Suppressor macrophage treated with lipopolysaccharide for 4 hours (primary cell): ENCODE results near the gene KCNK13.
A peak's percentile ranks its signal among the peaks of the same experiment; 100 is the strongest.

Experiments used
- DNase-seq: peaks from one replicate; pipeline ENCODE4 v3.0.0-alpha.2; 2020

Gene KCNK13

GRCh38 chr14:90137807-90138206 is 76.0 kb downstream of the KCNK13 start:
- DNase-seq, result no peak

GRCh38 chr14:90139199-90139598 is 77.4 kb downstream of the KCNK13 start:
- DNase-seq, result no peak

- DNase-seq, result no peak
Measured at GRCh38 chr14:90140298-90140955, 78.6 kb downstream of the KCNK13 start.

GRCh38 chr14:90140956-90141316 is 79.1 kb downstream of the KCNK13 start:
- DNase-seq, result peak; percentile 8

GRCh38 chr14:90153429-90153828 is 91.6 kb downstream of the KCNK13 start:
- DNase-seq, result no peak

- DNase-seq, result no peak
Measured at GRCh38 chr14:90154110-90154509, 92.3 kb downstream of the KCNK13 start.

- DNase-seq, result no peak
Measured at GRCh38 chr14:90159146-90159545, 97.4 kb downstream of the KCNK13 start.

- no peak for DNase-seq
Measured at GRCh38 chr14:90159688-90160087, 97.9 kb downstream of the KCNK13 start.

GRCh38 chr14:90161129-90161528 is 99.3 kb downstream of the KCNK13 start:
- no peak for DNase-seq

- no peak for DNase-seq
Measured at GRCh38 chr14:90168425-90169105, 106.8 kb downstream of the KCNK13 start.

GRCh38 chr14:90175631-90176030 is 113.8 kb downstream of the KCNK13 start:
- no peak for DNase-seq

- no peak for DNase-seq
Measured at GRCh38 chr14:90177539-90178189, 115.9 kb downstream of the KCNK13 start.

GRCh38 chr14:90179357-90179756 is 117.6 kb downstream of the KCNK13 start:
- DNase-seq, result no peak

GRCh38 chr14:90179809-90180779 is 118.3 kb downstream of the KCNK13 start:
- no peak for DNase-seq

GRCh38 chr14:90184094-90184493 is 122.3 kb downstream of the KCNK13 start:
- DNase-seq, result no peak

GRCh38 chr14:90184571-90185266 is 122.9 kb downstream of the KCNK13 start:
- DNase-seq, result no peak

GRCh38 chr14:90188588-90188987 is 126.8 kb downstream of the KCNK13 start:
- no peak for DNase-seq

GRCh38 chr14:90191154-90191553 is 129.4 kb downstream of the KCNK13 start:
- no peak for DNase-seq

GRCh38 chr14:90191585-90191984 is 129.8 kb downstream of the KCNK13 start:
- no peak for DNase-seq

- no peak for DNase-seq
Measured at GRCh38 chr14:90193925-90194324, 132.1 kb downstream of the KCNK13 start.

- no peak for DNase-seq
Measured at GRCh38 chr14:90194706-90195105, 132.9 kb downstream of the KCNK13 start.

- peak; percentile 5 for DNase-seq
Measured at GRCh38 chr14:90198541-90199060, 136.8 kb downstream of the KCNK13 start.
